Measurements from ENCODE around the gene NRBF2. TPM values are rescaled to one million over a fixed set of nuclear protein-coding genes. Genes with fewer than 3 reads are reported as not detected.
"Not testable (repeated sequence)": the region's sequence is repeated elsewhere in the genome, so short reads cannot be mapped to it uniquely, and the experiment has no call there.

Gene NRBF2
- total and polyA plus RNA-seq, 9 of the 15 experiments (the other 6 are each of a cell fraction or from before 2014, with no cell fraction given), result 20.8 to 52.1 (median 30.5) TPM

DNA sequence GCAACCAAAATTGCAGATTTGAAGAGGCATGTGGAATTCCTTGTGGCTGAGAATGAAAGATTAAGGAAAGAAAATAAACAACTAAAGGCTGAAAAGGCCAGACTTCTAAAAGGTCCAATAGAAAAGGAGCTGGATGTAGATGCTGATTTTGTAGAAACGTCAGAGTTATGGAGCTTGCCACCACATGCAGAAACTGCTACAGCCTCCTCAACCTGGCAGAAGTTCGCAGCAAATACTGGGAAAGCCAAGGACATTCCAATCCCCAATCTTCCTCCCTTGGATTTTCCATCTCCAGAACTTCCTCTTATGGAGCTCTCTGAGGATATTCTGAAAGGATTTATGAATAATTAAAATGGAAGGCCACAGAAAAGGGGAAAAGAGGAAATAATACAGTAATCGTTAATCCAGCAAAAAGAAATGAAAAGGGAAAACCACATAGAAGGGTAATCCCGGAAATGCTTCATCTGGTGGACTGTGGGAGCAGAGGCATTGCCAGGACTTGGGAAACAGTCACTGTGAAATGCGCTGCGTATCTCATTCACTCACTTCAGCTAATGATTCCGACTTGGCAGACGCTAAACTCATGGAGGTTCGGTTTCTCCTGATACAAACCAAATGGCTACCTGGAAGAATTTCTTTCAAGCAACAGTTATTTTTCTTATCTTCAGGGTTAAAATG is 20.9 kb downstream of the NRBF2 start:
- FAIRE-seq; H3K9me3 ChIP-seq (replicated peaks; ENCODE audit: control insufficient read depth, insufficient read depth, low read depth, low read length); H3K79me2 ChIP-seq (ENCODE audit: control insufficient read depth, insufficient read depth, low read length); POLR2A ChIA-PET; H3K9me1 ChIP-seq (ENCODE audit: control insufficient read depth, insufficient read depth, low read length); H3K9ac ChIP-seq (ENCODE audit: insufficient read depth in 1 of 2, low read depth in 2 of 2, low read length in 2 of 2); H2AFZ ChIP-seq (ENCODE audit: low read depth, low read length); DNase-seq (ENCODE audit: extremely low read depth in 1 of 4, low spot score in 3 of 4); CTCF ChIA-PET (ENCODE audit: low intra/inter-chr PET ratio); H3K4me1 ChIP-seq (replicated peaks in 1 of 2; ENCODE audit: control insufficient read depth in 2 of 2, insufficient read depth in 2 of 2, low read length in 2 of 2); H3K4me3 ChIP-seq; H3K4me2 ChIP-seq (ENCODE audit: insufficient read depth, low read length); ATAC-seq; H3K27me3 ChIP-seq (ENCODE audit: control insufficient read depth in 2 of 2, insufficient read depth in 2 of 2, low read length in 2 of 2); H3K27ac ChIP-seq (ENCODE audit: extremely low read depth, low read depth, low read length); H4K20me1 ChIP-seq (replicated peaks; ENCODE audit: control insufficient read depth, insufficient read depth, low read length): not testable (repeated sequence)
- intact Hi-C loops (cut with micrococcal nuclease), result loop anchor here (10.0 kb wide), 1 partner anchor 419 kb away; no protein-coding TSS in a partner anchor
- in situ Hi-C loops (cut with MboI), result loop anchor here (10.0 kb wide), 1 partner anchor 539 kb away; no protein-coding TSS in a partner anchor
- H3K36me3 ChIP-seq (ENCODE audit: control insufficient read depth, insufficient read depth, low read length), result peaks cover 40% of the 10 kb centered on the region; the same call in 1 of the 3 replicates
- WGBS (ENCODE audit: insufficient coverage, low coverage, missing lambda C conversion rate), result 91% methylated on average over 9 of the region's 9 CpGs
- TSS peak; percentile 20 for BruUV-seq (replicated peaks)

DNA sequence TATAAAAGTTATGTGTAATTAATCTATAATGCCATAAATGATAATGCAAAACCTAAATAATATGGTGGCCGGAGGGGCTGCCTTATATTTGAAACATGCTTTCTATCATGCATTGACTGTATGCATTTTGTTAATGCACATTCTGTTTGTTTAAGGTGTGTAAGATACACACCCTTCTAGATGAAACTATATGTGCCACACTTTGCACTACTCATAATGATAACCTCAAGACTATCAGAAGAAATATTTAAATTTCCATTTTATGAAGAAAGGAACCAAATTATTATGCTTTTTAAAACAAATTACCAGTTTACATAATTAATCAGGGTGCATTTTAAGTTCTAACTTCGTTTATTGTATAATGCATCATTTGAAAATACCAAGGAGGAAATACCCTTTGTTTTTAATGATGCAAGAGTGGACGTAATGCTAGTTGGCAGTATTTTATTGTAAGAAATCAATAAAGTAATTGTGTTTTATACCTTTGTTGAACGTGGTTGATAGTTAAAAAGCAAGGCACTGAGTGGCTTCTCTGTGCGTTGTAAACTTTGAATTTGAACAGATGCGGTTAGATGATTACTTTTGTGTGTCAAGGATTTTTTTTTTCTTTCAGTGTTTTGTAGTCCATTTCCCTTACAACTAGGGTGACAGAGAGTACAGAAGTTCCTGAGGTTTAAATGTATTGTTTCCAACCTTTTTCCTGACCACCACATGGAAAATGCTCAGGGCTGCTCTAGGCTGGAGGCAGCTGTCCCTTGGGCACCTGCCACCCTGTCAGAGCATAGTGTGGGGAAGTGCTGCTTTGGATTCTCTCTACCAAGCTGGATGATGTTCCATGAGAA is 21.6 kb downstream of the NRBF2 start:
- WGBS (ENCODE audit: insufficient coverage, low coverage, missing lambda C conversion rate), result 77% methylated on average over 6 of the region's 6 CpGs
- H3K4me3 ChIP-seq, result no peak overlapping the region
- no peaks in the 10 kb centered on the region for H3K9me3 ChIP-seq (replicated peaks; ENCODE audit: control insufficient read depth, insufficient read depth, low read depth, low read length)
- H3K27me3 ChIP-seq (ENCODE audit: control insufficient read depth in 2 of 2, insufficient read depth in 2 of 2, low read length in 2 of 2), result no peaks in the 10 kb centered on the region
- H3K4me1 ChIP-seq (replicated peaks in 1 of 2; ENCODE audit: control insufficient read depth in 2 of 2, insufficient read depth in 2 of 2, low read length in 2 of 2), result no peaks in the 10 kb centered on the region
- H3K79me2 ChIP-seq (ENCODE audit: control insufficient read depth, insufficient read depth, low read length), result 0 out of 3 replicates have a peak, but pooled peaks cover 2% of the 10 kb centered on the region
- TF ChIP-seq FUS (optimal IDR thresholded peaks at IDR 0.05; ENCODE audit: low read depth, low read length) (no peak), CEBPG (CRISPR knock-in tag; IDR thresholded peaks at IDR 0.05) (no peak), CEBPG (tag; conservative IDR thresholded peaks at IDR 0.05 in 1 of 2, IDR thresholded peaks at IDR 0.05 in 1 of 2) (peak in 1 of 2 experiments; percentile 12; a peak in 1 of 4 replicates), MTF1 (CRISPR knock-in tag; IDR thresholded peaks at IDR 0.05; ENCODE audit: borderline replicate concordance) (no peak)
- H4K20me1 ChIP-seq (replicated peaks; ENCODE audit: control insufficient read depth, insufficient read depth, low read length), result peaks cover 3% of the 10 kb centered on the region; the same call in 1 of the 2 replicates
- DNase-seq (ENCODE audit: extremely low read depth in 1 of 4, low spot score in 3 of 4) (no peak), ATAC-seq (no peak), FAIRE-seq (peak; percentile 15)
- no peak overlapping the region for H3K4me2 ChIP-seq (ENCODE audit: insufficient read depth, low read length)
- intact Hi-C loops (cut with micrococcal nuclease) (loop anchor here (5.0 to 10.0 kb wide), 4 partner anchors 72 to 542 kb away; no protein-coding TSS in a partner anchor), in situ Hi-C loops (cut with MboI) (loop anchor here (10.0 kb wide), 1 partner anchor 540 kb away; no protein-coding TSS in a partner anchor)
- H3K36me3 ChIP-seq (ENCODE audit: control insufficient read depth, insufficient read depth, low read length), result peaks cover 40% of the 10 kb centered on the region; the same call in 1 of the 3 replicates
- POLR2A ChIA-PET, result interaction anchor here (0.6 to 1.4 kb wide), 2 partner anchors 12 to 325 kb away, joined by 3 to 8 read pairs; no protein-coding TSS in a partner anchor
- BruUV-seq (replicated peaks), result no TSS peak
- no peak overlapping the region for H2AFZ ChIP-seq (ENCODE audit: low read depth, low read length)
- CTCF ChIA-PET (ENCODE audit: low intra/inter-chr PET ratio), result interaction anchor here (0.5 kb wide), 1 partner anchor 652 kb away, joined by 3 read pairs; no protein-coding TSS in a partner anchor
- H3K9ac ChIP-seq (ENCODE audit: insufficient read depth in 1 of 2, low read depth in 2 of 2, low read length in 2 of 2), result no peak overlapping the region
- no peaks in the 10 kb centered on the region for H3K9me1 ChIP-seq (ENCODE audit: control insufficient read depth, insufficient read depth, low read length)
- H3K27ac ChIP-seq (ENCODE audit: extremely low read depth, low read depth, low read length), result no peak overlapping the region
